HG03442 (cell line): Measurements from ENCODE around the gene ADGRB3.
"Not testable (repeated sequence)": the region's sequence is repeated elsewhere in the genome, so short reads cannot be mapped to it uniquely, and the experiment has no call there.

Experiments used
- ATAC-seq: cut with Tn5 transposase; IDR thresholded peaks from one replicate; pipeline ENCODE4 v1.9.1; 2021; ENCODE audit warnings: mild to moderate bottlenecking, moderate library complexity; ENCODE audit not compliant: unreplicated experiment

ADGRB3 gene

DNA sequence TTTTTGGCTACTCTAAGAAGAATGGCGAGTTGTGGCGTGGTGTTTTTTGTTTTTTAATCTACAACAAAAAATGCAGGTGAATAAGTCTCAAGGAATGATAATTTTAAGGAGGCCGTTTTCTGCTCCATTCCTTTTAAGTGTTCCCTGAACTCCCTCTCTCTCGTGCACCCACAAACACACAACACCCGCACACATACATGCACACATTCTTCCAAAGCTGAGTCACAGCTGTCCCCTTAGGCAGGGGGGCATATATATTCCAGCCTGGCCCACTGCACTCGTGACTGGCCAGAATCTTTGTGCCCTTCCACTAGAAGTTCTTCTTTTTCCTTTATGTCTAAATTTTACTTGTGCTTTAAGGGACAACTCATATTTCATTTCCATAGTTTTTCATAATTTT, 756.0 kb downstream of the ADGRB3 start:
- ATAC-seq, result no peak

DNA sequence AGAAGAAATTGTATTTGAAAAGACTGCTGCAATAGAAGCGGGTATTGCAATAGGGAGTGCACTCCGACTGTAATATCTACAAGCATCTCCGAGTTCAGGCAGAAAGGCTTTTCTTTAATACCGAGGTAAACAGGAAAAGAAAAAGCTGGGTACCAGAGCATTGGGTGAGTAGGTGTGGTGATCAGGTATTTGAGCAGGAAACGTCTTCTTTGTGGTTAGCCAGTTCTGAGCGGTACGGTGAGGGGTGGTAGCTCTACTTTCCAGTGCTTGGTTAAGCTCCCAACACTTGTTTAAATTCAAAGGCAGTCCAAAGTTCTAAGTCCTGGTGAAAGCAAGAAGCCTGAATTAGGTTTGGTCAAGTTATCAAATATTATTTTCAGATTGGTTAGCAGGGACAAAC, 757.7 kb downstream of the ADGRB3 start:
- ATAC-seq, result no peak

DNA sequence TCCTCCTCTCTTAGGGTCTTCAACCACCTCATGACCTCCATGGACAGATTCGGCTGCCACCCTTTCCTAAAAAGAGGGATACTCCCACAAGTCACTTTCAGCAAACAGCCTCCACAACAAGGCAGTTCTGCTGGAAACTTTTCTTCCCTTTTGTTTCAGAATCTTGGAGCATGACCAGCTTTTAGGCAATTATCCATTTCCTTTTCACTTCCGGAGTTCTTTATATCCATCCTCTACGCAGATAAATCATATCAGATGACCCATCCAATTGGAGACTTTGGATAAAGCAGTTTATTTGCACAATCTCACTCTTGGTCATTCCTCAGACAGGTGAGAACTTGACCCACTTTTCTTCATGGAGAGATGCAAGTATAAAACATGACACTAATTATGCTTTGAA, 763.2 kb downstream of the ADGRB3 start:
- no peak for ATAC-seq

DNA sequence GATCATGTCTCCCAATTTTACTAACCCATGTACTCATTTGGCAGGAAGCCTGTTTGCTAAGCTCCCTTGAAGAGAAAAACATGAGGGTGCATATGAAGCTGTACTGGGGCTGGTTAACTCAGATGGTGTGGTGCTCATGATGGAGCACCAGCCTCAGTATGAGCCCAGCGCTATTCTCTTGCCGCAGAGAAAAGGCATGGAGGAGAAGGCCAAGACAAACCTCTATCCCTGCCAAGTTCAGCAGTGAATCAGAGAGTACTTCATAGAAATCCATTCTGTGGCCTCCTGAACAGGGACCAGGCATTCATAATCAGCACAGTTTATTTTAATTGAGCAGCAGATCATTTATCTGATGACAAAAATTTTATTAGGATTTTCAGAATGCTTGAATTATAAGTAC, 763.6 kb downstream of the ADGRB3 start:
- ATAC-seq, result no peak

DNA sequence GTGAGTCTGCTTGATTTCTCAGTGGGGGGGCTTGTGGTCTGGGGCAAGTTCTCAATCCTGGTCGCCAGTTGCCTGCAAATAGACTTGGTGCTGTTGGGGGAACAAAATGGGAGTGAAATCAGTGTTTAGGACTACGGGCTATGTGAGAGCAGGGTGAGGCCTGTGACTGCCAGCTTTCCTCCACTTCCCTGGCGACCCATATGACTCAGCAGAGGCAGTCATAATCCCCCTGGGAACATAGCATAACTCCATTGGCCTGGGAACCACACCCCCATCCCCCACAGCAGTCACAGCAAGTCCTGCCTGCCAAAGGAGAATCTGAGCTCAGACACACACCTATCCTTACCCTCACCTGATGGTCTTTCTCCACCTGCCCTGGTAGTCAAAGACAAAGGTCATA, 773.8 kb downstream of the ADGRB3 start:
- no peak for ATAC-seq

DNA sequence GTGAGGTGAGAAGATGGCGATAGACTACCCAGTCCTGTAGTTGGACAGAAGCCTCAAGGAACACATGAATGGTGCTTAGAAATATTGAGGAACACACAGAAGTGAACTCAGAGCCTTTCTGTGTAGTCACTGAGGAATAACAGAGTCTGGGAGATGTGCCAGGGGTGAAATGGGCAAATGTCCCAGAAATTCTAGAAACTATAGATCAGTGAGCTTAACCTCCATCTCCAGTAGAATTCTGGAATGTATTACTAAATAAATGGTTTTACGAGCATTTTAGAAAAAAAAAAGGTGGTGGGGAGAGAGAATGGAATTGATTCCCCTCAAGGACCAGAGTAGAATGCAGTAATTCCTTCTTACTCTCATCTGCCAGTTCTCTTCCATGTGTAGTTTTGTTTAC, 781.7 kb downstream of the ADGRB3 start:
- no peak for ATAC-seq

DNA sequence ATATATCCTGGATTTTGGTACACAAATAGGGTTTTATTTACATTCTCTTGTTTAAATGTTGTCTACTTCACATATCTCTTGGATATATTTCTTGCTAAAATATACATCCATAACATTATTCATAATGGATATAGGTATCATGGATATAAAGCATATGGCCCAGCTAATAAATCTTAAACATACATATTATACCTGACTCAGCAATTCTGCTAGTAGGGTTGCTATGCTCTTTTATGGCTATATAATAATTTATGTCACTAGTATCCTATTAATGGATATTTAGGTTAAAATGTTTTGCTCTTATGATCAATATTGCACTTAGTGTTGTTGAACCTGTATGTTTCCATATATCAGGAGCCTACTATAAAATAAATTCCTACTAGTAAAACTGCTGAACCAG, 786.2 kb downstream of the ADGRB3 start:
- no peak for ATAC-seq

DNA sequence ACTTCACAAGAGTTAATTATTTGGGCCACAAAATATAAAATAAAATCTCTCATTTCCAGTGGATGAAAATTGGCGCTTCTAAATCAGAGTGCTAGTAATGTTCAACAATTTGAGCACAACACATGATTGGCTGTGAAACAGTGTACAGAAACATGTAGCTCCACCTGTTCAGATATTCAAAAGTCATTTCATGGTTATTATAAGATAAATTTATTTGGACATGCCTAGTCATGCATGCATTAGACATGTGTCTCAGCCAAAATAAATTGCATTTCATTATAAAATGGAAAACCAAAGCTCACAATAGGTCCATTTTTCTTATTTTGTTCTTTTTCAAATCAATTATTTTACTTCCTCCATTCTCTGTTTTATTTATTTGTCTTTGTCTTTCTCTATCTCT, 786.9 kb downstream of the ADGRB3 start:
- ATAC-seq, result no peak

DNA sequence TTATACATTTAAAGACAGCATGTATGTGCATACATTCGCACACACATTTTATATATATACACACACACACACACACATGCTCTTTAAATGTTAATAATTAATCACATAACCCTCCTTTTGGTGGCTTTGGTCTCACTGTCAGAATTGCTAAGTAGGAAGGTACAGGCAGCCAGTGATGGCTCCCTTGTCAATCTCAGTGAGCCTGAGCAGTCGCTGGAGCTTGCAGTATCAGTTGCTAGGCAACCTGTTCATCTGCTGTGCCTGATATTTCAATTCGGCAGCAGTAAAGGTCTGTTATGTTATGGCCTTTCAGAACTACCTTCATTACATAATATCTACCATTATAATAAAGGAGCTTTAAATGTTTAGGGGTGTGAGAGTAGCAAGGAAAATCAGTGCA, 787.4 kb downstream of the ADGRB3 start:
- no peak for ATAC-seq

DNA sequence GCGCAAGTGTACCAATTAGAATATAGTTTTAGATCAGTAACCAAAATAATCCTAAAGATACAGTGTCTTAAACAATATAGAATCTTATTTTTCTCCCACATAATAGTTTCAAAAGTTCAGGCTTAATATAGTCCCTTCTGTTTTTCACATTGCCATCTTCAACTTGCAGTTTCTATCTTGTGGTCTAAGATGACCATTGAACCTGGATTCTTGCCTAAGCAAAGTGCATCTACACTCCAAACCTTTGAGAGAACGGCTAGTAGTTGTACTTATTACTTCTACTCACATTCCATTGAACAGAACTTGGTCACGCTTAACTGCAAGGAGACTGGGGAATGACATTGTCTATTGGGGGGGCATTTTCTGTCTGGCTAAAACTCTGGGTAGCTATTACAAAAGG, 788.7 kb downstream of the ADGRB3 start:
- no peak for ATAC-seq

DNA sequence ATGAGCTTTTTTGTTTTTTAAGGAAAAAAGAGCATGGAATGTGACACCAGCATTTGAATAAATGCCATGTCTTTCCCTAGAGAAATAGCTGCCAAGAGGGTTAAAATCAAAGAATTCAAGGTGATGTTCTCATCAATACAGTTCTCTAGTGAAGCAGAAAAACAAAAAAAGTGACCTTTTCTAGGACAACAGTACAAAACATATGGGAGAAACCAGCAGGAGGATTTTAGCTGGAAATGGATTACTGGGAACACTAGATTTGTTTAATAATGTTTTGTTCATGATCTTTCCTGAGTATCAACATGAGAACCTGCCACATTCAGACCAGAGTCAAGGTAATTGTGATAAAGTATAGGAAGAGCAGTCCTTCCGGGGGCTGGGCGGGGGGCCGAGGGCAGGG, 789.5 kb downstream of the ADGRB3 start:
- ATAC-seq, result no peak

DNA sequence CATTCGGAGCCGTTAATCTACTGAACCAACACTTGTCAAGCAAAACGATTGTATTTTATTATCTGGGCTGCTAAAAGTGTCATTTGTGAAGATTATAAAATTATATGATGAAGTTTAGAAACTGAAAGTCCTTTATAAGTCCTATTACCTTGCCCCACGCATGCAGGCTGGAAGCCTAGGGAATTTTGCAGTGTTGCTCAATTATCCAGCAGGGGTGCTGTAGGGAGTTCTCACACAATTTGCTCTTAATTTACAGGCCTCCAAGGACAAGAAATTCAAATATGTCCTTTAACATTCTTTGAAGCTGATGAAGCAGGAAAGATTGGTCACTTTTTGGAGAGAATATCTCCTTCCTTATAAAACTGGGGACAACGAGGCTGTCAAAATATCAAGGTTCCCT, 792.8 kb downstream of the ADGRB3 start:
- ATAC-seq, result no peak

DNA sequence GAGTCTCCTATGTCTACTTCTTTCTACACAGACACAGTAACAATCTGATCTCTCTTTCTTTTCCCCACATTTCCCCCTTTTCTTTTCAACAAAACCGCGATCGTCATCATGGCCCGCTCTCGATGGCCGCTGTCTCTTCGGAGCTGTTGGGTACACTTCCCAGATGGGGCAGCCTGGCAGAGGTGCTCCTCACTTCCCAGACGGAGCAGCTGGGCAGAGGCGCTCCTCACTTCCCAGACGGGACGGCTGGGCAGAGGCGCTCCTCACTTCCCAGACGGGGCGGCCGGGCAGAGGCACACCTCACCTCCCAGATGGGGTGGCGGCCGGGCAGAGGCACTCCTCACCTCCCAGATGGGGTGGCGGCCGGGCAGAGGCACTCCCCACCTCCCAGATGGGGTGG, 797.1 kb downstream of the ADGRB3 start:
- not testable (repeated sequence) for ATAC-seq

DNA sequence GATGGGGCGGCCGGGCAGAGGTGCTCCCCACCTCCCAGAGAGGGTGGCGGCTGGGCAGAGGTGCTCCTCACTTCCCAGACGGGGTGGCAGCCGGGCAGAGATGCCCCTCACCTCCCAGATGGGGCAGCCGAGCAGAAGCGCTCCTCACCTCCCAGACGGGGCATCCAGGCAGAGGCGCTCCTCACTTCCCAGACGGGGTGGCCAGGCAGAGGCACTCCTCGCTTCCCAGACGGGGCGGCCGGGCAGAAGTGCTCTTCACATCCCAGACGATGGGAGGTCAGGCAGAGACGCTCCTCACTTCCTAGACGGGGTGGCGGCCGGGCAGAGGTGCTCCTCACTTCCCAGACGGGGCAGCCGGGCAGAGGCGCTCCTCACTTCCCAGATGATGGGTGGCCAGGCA, 798.0 kb downstream of the ADGRB3 start:
- ATAC-seq, result not testable (repeated sequence)

DNA sequence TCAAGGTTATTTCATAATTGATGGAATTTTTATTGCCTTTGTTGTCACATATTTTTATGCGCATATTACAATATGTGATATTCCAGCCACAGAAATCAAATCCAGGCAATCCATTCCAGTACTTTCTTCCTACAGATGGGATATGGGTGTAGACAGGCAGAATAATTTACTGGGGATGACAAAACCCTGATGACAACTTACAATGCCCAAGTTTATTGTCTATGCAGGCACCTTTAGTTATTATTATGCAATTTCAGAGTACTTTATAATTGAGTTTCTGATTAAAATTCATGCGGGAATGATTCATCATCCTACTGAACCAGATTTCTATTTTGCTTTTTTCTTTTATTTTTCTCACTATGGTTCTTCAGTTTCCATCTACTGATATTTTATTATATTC, 803.0 kb downstream of the ADGRB3 start:
- no peak for ATAC-seq
